NK-92 (cell line): ENCODE results near the gene SLC26A4.

Source experiments
- DNase-seq: peaks from one replicate; lab custom pipeline; 2025; ENCODE audit not compliant: unreplicated experiment; lab: John Stamatoyannopoulos, UW

SLC26A4 gene

DNA sequence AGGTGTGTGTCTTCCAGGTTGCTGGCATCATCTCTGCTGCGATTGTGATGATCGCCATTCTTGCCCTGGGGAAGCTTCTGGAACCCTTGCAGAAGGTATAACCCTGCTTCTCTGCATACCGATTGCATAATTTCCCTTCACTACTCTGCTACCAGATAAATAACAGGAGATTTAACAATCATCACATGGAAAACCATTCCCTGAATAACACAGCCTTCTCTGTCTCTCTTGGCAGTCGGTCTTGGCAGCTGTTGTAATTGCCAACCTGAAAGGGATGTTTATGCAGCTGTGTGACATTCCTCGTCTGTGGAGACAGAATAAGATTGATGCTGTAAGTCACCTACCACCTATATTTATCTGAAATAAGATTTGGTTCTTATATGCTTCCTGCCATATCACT is 33.8 kb downstream of the SLC26A4 start:
- DNase-seq: no peak

- no peak for DNase-seq
These were observed 35.8 kb downstream of the SLC26A4 start for GRCh38 chr7:107696330-107696946.

DNA sequence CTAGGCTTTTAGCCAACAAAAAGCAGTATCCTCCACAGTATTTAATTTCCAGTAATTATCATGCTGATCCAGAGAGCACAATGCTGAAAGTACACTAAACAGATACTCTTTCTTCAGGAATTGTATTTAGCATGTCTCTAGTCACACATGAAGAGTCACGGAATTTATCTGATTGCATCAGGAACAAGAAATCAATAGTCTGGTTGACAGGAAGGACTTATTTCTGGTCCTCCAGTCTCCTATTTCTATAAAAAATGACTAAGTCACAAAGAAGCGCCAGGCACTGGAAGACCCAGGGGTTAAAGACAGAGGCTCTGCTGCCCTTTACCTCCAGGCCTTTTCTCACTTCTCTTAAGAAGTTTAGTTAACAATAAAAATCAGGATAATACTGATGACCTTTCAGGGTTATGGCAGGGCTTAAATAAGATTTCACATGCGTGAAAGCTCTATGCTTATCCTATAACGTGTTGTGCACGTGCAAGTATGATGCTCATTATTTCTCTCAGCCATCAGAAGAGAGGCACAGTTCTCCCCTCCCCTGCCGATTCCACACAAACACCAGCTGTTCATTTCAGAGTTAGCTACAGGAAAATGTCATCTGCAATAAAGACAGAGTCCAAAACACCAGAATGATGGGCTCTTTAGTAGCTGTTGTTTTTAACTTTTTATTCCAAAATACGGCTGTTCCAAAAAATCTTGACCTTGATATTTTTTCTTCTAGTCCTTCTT is 36.9 kb downstream of the SLC26A4 start:
- DNase-seq: no peak

GRCh38 chr7:107700570-107700969 is 39.9 kb downstream of the SLC26A4 start:
- DNase-seq: no peak

GRCh38 chr7:107701191-107701590 is 40.6 kb downstream of the SLC26A4 start:
- DNase-seq: no peak

GRCh38 chr7:107703219-107703618 is 42.6 kb downstream of the SLC26A4 start:
- no peak for DNase-seq

- no peak for DNase-seq
These were observed 43.2 kb downstream of the SLC26A4 start for GRCh38 chr7:107703872-107704271.

GRCh38 chr7:107708956-107709355 is 48.3 kb downstream of the SLC26A4 start:
- no peak for DNase-seq

DNA sequence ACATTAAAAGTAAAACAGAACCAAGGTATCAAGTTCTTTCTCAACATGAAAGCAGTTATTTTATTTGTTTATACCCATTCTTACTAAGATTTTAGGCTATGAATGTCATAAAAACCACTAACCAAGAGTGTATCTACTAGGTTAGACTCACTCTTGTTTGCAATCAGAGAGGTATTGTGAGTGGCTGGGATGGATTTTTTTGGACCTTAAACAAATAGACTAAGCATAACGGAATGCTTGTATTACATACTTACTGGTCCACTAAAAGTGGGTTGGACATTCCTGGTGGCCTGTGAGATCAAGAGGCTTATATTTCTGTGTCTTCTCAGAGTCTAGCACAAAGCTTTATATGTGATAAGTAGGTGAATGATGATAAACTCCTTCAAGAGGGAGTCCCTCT is 50.7 kb downstream of the SLC26A4 start:
- no peak for DNase-seq

GRCh38 chr7:107712025-107712424 is 51.4 kb downstream of the SLC26A4 start:
- DNase-seq: no peak

DNA sequence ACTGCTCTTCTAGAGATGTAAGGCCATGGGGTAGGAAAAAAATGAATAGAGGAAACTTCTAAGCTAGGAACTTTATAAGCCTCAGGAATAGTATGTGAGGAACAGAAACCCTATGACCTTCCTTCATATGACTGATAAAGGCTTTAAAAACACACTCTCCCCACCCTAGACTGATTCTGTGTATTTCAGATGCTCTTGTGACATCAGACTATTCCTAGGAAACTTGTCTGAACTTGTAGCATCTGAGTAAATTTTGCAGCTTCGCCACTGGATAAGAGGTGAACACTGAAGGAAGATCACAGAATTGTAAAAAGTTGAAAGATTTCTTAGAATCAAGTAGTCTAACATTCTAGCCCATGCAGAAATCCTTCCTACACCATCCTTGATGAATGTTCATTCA is 52.3 kb downstream of the SLC26A4 start:
- DNase-seq: no peak

GRCh38 chr7:107715531-107715930 is 54.9 kb downstream of the SLC26A4 start:
- DNase-seq: no peak

DNA sequence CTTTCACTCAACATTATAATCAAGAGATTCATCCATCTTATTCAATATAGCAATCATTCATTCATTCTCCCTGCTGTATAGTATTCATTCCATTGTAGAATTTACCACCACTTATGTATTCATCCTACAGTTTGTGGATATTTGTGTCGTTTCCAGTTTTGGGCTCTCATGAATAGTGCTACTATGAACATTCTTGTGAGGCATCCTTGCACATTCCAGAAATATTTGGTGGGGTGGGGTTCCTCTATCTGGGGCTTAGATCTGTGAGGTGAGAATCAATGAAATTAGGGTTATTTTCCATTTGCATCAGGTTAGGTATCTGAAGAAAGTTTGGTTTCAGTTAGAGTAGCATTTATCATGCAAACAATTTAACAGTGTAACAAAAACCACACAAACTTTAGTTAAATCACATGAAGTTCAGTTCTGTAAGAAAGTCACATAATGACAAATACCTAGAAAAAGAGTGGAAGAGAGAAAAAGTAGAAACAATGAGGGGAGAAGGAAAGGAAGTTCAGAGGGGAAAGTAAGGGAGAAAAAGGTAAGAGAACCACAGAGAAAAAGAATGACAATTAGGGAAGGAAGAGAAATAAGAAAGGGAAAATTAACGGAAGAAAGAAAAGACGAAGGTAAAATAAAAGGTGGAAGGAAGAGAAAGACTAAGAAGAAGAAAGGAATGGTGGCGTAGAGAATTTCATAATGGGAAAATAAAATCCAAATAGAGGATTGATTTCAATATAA is 58.0 kb downstream of the SLC26A4 start:
- no peak for DNase-seq

GRCh38 chr7:107721286-107721685 is 60.7 kb downstream of the SLC26A4 start:
- no peak for DNase-seq

GRCh38 chr7:107723255-107723654 is 62.6 kb downstream of the SLC26A4 start:
- no peak for DNase-seq

DNA sequence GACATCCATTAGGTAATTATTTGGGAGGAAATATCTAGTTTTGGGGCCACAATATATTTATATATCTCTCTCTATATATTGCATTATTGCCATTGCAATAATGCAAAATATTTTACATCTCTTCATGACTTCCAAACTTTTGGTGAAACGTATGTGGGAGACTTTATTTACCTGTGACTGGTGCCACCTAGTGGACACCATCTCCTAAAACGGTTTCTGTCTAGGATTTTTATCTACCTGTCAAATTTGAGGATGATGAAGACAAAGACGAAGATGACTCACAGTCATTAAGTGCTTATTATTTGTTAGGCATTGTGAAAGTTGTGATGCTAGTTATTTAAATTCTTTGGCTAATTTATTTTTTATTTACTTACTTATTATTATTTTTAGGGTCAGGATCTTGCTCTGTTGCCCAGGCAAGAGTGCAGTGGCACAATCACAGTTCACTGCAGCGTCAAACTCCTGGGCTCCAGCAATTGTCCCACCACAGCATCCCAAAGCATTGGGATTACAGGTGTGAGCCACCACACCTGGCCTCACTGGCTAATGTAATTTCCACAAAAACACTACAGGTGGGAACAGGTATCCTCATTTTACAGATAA is 64.6 kb downstream of the SLC26A4 start:
- no peak for DNase-seq

- no peak for DNase-seq
These were observed 65.9 kb downstream of the SLC26A4 start for GRCh38 chr7:107726356-107727130.

- no peak for DNase-seq
These were observed 67.6 kb downstream of the SLC26A4 start for GRCh38 chr7:107728276-107728675.

GRCh38 chr7:107742678-107743566 is 82.3 kb downstream of the SLC26A4 start:
- DNase-seq: no peak
